Lung (tissue), 12 donors: Measurements from ENCODE around the gene NEUROD2. TPM values are rescaled to one million over a fixed set of nuclear protein-coding genes. Genes with fewer than 3 reads are reported as not detected.

Experiments
- ATAC-seq: fragments of 200-7000 bp; cut with Tn5 transposase; one replicate; pipeline ENCODE4 v1.9.1; 2020; ENCODE audit warnings: moderate number of reproducible peaks; ENCODE audit not compliant: insufficient read depth, low FRiP score
- DNase-seq, 3 donors: peaks; one replicate each; pipeline ENCODE4 v3.0.0-alpha.2; 2013 to 2017
- H3K27ac ChIP-seq, 2 donors: one replicate each; pipeline ENCODE4 v1.5.1; 2013; ENCODE audit warnings: mild to moderate bottlenecking in 2 of 2, moderate library complexity in 2 of 2, control low read depth in 1 of 2, inconsistent platforms in 1 of 2, low read depth in 1 of 2, low read length in 1 of 2
- H3K27me3 ChIP-seq, 3 donors: one replicate each; pipeline ENCODE4 v1.5.1; 2013; ENCODE audit warnings: low read length in 2 of 3; ENCODE audit not compliant: control insufficient read depth in 3 of 3, insufficient read depth in 3 of 3
- H3K36me3 ChIP-seq, 4 donors: one replicate each; pipeline ENCODE4 v1.5.1; 2013; ENCODE audit warnings: low read length in 4 of 4, mild to moderate bottlenecking in 1 of 4, moderate library complexity in 1 of 4; ENCODE audit not compliant: control insufficient read depth in 4 of 4, insufficient read depth in 4 of 4
- H3K4me1 ChIP-seq, 5 donors: one replicate each; pipeline ENCODE4 v1.5.1; 2013; ENCODE audit warnings: low read length in 5 of 5, mild to moderate bottlenecking in 2 of 5, moderate library complexity in 1 of 5; ENCODE audit not compliant: control insufficient read depth in 5 of 5, insufficient read depth in 5 of 5
- H3K4me3 ChIP-seq: one replicate; pipeline ENCODE4 v1.5.1; 2013; ENCODE audit warnings: mild to moderate bottlenecking, control low read depth, moderate library complexity
- H3K9ac ChIP-seq, 2 donors: one replicate each; pipeline ENCODE4 v1.5.1; 2013; ENCODE audit warnings: low read length in 2 of 2, control low read depth in 1 of 2; ENCODE audit not compliant: insufficient read depth in 1 of 2
- H3K9me3 ChIP-seq, 4 donors: one replicate each; pipeline ENCODE4 v1.5.1; 2013; ENCODE audit warnings: low read length in 3 of 4, mild to moderate bottlenecking in 1 of 4, moderate library complexity in 1 of 4; ENCODE audit not compliant: control insufficient read depth in 4 of 4, insufficient read depth in 3 of 4
- WGBS, 2 donors: extraction: QIAGEN DNeasy Blood & Tissue Kit; methylation state at CpG; one replicate each; pipeline ENCODE4 v1.1.7; 2013; 5-methylcytosine and 5-hydroxymethylcytosine counted together
- polyA plus RNA-seq, 2 donors: library from polyadenylated mRNA; stranded (reverse); fragments of 200-250 nt; gene quantifications; one replicate each; pipeline ENCODE4 v1.2.1, GENCODE V29; 2013
- total RNA-seq, 2 donors: library from RNA; depleted of rRNA in 1 of 2; stranded (reverse); fragments of >200 nt in 1 of 2; gene quantifications; one replicate each; pipeline ENCODE4 v1.2.1, GENCODE V29; 2014 to 2021
- TF ChIP-seq, protein P1 (sequence below): IDR thresholded peaks from 2 replicates; pipeline ENCODE4 v1.5.1; 2012; ENCODE audit warnings: mild to moderate bottlenecking; ENCODE audit errors: control extremely low read depth, extremely low read depth
- donor health status: control.
- donor health status: control.
- donor health status: Bipolar disorder and iron deficiency.
- donor health status: healthy.
- donor health status: DM: yes; HTN: yes; CAD: no.

The NEUROD2 gene
- total and polyA plus RNA-seq, 4 donors: 0.04 TPM; not detected in 3

DNA sequence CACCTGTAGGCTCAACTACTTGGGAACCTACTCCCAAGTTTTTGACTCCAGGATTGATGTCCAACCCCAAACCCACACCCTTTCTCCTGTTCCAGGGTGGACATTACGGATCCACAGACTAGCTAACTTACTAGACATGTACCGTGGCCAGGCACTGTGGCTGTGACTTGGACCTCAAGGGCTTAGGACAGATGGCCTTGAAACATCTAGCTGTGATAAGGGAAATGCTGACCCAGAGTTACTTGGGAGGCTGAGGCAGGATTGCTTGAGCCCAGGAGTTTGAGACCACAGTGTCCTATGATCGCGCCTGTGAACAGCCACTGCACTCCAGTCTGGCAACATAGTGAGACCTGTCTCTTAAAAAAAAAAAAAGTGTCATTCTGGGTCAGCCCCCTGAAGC is 33.4 kb upstream of the NEUROD2 start:
- Histone ChIP-seq H3K4me1 (peaks cover 6 to 53% (median 15%) of the 10 kb centered on the region in 5 donors), H3K9me3 (no peaks in the 10 kb centered on the region), H3K27ac (peak overlapping the region in 1 of 2 donors; percentile 44), H3K36me3 (peaks cover 0 to 8% (median 1%) of the 10 kb centered on the region in 4 donors), H3K27me3 (no peaks in the 10 kb centered on the region), H3K4me3 (no peak overlapping the region), H3K9ac (no peak overlapping the region)
- WGBS, 2 donors: 93 to 95% methylated on average over 4 of the region's 4 CpGs
- ATAC-seq (no peak), DNase-seq (no peak)
- TF ChIP-seq, protein P1, sequence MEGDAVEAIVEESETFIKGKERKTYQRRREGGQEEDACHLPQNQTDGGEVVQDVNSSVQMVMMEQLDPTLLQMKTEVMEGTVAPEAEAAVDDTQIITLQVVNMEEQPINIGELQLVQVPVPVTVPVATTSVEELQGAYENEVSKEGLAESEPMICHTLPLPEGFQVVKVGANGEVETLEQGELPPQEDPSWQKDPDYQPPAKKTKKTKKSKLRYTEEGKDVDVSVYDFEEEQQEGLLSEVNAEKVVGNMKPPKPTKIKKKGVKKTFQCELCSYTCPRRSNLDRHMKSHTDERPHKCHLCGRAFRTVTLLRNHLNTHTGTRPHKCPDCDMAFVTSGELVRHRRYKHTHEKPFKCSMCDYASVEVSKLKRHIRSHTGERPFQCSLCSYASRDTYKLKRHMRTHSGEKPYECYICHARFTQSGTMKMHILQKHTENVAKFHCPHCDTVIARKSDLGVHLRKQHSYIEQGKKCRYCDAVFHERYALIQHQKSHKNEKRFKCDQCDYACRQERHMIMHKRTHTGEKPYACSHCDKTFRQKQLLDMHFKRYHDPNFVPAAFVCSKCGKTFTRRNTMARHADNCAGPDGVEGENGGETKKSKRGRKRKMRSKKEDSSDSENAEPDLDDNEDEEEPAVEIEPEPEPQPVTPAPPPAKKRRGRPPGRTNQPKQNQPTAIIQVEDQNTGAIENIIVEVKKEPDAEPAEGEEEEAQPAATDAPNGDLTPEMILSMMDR: no peak

- WGBS, 2 donors: 4 to 34% methylated on average over 3 to 4 of the region's 4 CpGs
- no peak overlapping the region for H3K9ac ChIP-seq
- DNase-seq (no peak), ATAC-seq (no peak)
- peaks cover 9 to 54% (median 15%) of the 10 kb centered on the region in 5 donors for H3K4me1 ChIP-seq
- TF ChIP-seq, protein P1: no peak
- no peaks in the 10 kb centered on the region for H3K9me3 ChIP-seq
- H3K27ac ChIP-seq: peak overlapping the region in 1 of 2 donors; percentile 44
- H3K27me3 ChIP-seq: no peaks in the 10 kb centered on the region
- H3K36me3 ChIP-seq: peaks cover 0 to 8% (median 1%) of the 10 kb centered on the region in 4 donors
- H3K4me3 ChIP-seq: no peak overlapping the region
These were observed 32.9 kb upstream of the NEUROD2 start for GRCh38 chr17:39640591-39641031.

GRCh38 chr17:39639566-39640458 is 32.1 kb upstream of the NEUROD2 start:
- TF ChIP-seq, protein P1: no peak
- peaks cover 9 to 52% (median 15%) of the 10 kb centered on the region in 5 donors for H3K4me1 ChIP-seq
- no peaks in the 10 kb centered on the region for H3K27me3 ChIP-seq
- no peak overlapping the region for H3K9ac ChIP-seq
- ATAC-seq (no peak), DNase-seq (no peak)
- H3K36me3 ChIP-seq: peaks cover 0 to 11% (median 1%) of the 10 kb centered on the region in 4 donors
- WGBS, 2 donors: 83 to 88% methylated on average over 11 of the region's 11 CpGs
- no peak overlapping the region for H3K4me3 ChIP-seq
- H3K27ac ChIP-seq: no peak overlapping the region
- H3K9me3 ChIP-seq: no peaks in the 10 kb centered on the region
